AG20443 (cell line): ENCODE data around the gene PPDPF.

Source experiments
- DNase-seq: peaks from one replicate; pipeline ENCODE4 v3.0.0; 2012; ENCODE audit warnings: low spot score, mixed read lengths

The PPDPF gene

GRCh38 chr20:63538204-63539091, 17.9 kb downstream of the PPDPF start:
- DNase-seq = no peak

- DNase-seq = no peak
Observed at GRCh38 chr20:63539092-63539430, 18.5 kb downstream of the PPDPF start.

- no peak for DNase-seq
Observed at GRCh38 chr20:63539441-63540370, 19.1 kb downstream of the PPDPF start.

DNA sequence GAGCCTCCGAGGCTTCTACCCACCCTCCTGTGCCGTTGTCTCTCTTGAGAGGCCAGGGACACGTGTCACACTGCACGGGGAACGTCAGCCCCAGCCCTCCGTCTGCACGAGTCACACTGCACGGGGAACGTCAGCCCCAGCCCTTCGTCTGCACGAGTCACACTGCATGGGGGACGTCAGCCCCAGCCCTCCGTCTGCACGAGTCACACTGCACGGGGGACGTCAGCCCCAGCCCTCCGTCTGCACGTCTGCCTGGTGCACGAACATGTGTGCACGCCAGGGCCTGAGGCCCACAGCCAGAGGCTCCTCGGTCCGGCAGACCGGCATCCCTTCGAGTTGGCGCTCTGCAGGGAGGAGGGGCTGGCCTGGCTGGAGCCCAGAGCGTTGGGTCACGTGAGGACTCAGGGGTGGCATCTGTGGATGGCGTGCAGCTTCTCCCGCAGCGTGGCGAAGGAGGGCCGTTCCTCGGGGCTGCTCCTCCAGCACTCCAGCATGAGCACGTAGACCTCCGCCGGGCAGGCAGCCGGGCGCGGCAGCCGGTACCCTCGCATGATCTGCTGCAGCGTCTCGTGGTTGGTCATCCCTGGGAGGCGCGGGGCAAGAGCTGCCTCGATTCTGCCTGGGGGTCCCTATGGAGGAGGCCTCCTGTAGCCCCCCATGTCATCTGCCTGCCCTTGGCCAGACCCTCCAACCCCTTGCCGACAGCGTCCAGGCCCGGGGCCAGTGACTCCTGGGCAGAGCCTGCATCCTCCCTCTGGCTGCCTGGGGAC, 20.0 kb downstream of the PPDPF start:
- peak; percentile 80 for DNase-seq

DNA sequence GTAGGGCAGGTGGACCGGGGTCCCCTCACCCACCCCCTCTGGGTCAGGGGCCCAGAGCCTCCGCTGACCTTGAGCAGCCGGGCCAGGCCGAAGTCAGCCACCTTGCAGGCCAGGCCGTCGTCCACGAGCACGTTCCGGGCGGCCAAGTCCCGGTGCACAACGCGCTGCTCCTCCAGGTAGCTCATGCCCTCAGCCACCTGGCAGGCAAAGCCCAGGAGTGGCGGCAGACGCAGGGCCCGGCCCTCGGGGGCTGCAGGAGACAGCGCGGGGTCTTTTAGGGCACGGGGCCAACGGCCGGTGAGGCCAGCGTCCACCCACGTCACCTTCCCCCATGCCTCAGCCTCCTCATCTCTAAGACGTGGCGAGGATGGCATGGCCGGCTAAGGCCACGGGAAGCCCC, 20.8 kb downstream of the PPDPF start:
- no peak for DNase-seq

- no peak for DNase-seq
Observed at GRCh38 chr20:63542031-63542559, 21.5 kb downstream of the PPDPF start.

DNA sequence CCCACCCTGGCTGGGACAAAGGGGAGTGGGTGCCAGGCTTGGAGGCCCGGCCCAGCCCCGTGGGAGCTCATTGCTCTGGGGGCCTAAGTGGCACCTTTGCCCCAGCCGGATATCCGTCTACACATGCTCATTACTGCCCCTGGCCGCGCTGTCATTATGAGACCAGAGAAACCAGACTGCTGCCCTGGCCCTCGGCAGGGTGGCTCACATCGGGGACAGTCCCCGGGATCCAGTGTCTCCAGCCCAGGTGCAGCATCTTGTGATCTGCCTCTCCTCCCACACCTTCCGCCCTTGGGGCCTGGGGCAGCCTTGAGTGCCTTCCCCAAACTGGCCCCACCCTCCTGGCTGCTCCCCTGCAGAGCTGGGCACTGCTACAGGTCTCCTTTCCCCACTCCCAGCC, 22.1 kb downstream of the PPDPF start:
- DNase-seq = no peak

DNA sequence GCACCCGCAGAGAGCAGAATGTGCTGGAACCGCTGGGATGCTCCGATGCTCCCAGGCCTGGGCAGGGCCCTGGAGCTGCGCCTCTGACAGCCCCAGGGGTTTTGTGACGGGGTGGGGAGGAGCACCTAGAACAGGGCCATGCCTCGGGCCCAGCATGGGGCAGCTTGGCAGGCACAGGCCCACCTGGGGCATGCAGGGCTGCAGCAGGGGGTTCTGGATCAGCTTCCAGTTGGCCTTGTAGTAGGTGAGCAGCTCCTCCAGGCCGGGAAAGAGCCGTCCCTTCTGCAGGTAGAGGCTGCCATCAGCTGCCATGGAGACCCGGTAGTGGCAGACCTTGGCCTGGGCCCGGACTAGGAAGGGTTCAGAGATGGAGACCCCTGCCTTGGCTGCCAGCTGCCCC, 22.6 kb downstream of the PPDPF start:
- DNase-seq = no peak

DNA sequence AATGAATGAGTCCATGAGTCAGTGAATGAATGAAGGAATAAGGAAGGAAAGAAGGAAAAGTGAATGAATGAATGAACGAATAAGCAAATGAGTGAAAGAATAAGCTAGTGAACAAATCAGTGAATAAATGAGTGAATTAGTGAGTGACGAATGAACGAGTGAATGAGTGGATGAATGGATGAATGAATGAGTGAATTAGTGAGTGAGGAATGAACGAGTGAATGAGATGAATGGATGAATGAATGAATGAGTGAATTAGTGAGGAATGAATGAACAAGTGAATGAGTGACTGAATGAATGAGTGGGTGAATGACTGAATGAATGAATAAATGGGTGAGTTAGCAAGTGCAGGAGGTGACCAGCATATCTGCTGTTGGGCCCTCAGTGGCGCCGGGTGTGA, 23.2 kb downstream of the PPDPF start:
- no peak for DNase-seq

GRCh38 chr20:63544241-63544957, 23.8 kb downstream of the PPDPF start:
- no peak for DNase-seq

DNA sequence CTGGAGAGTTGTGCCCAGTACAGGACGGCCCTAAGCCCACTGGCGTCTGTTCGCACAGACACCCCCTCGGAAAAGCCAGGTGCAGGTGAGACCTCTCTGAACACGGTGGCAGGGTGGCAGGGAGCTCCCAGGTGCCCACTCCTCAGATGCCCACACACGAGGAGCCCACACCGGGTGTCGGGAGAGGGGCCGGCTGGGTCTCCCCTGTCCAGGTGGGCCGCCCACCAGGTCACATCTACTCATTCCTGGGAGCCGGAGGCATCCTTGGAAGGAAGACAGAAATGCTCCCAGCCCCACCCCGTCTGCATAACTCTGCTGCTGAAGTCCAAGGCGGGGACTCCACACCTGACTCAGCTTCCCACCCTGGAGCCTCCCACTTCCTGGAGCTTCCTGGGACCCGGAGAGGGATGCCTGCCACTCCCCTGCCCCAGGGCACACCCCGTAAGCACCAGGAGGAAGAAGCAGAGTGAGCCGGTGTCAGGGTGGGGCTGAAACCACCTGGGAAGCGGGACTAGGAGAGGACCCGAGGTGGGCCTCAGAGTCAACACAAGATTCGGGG, 24.5 kb downstream of the PPDPF start:
- DNase-seq = no peak

DNA sequence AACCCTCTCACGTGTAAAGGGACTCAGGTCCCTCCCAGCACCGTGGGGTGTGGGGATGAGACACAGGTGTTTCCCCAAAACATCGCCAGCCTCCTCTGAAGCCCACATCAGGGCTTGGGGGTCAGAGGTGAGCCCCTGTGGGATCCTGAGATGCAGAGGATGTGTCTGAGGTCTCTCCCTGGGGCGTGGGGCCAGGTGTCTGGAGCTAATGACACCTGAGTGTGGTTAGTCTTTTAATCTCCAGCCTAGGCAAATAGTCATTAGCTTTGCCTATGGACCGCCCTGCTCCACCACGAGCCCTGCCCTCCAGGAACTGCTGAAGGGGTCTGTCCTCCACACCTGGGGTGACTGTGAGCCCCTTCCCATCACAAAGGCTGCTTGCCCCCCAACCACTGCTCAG, 25.2 kb downstream of the PPDPF start:
- DNase-seq = no peak

GRCh38 chr20:63546256-63546955, 25.8 kb downstream of the PPDPF start:
- DNase-seq = no peak

GRCh38 chr20:63546956-63547724, 26.6 kb downstream of the PPDPF start:
- no peak for DNase-seq

DNA sequence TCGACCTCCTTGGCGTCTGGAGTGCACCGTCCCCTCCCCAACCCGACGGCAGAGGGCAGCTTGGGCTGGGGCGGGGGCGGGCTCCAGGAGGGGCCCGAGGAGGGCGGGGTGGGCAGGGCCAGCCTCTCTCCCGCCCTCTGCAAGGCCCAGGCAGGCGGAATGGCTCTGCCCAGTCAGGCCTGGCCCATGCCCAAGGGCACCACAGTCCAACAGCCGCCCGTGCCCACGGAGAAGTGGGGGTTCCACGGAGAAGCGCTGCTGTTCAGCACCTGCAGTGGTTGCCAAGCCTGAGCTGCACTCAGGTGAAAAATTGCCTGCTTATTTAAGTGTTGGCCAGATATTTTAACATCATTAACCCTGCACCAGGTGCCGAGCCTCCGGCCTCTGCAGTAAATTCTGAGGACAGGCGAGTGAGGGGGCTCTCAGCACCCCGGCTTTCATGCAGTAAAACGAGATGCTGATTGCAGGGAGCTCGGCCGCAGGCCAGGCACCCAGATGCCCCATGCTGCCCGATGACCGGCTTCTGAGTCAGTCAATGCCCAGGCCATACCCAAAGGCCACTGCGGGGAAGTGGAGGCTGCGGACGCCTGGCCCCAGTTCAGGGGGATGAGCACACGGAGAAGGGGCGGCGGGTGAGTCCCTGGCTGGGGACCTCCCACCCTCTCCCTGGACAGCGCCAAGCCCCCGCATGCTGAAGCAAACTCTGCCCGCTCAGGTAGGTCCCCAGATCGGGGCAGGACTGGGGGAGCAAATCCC, 27.3 kb downstream of the PPDPF start, which contains the start of gene SRMS:
TSS of gene SRMS (minus strand) at position 25 of the 756 bp plus-strand sequence. CDS start 286 bp downstream, outside the sequence.
- DNase-seq = no peak

GRCh38 chr20:63548542-63548941, 28.0 kb downstream of the PPDPF start:
- no peak for DNase-seq

- DNase-seq = no peak
Observed at GRCh38 chr20:63549019-63549418, 28.5 kb downstream of the PPDPF start.

- DNase-seq = no peak
Observed at GRCh38 chr20:63549679-63550282, 29.2 kb downstream of the PPDPF start.
